GM18517 (cell line): ENCODE data around the gene RAD51B.
A peak's percentile ranks its signal among the peaks of the same experiment; 100 is the strongest.

Source experiments
- ATAC-seq: cut with Tn5 transposase; IDR thresholded peaks from one replicate; pipeline ENCODE4 v1.9.1; 2021; ENCODE audit warnings: mild to moderate bottlenecking, moderate library complexity; ENCODE audit not compliant: unreplicated experiment

Gene RAD51B

DNA sequence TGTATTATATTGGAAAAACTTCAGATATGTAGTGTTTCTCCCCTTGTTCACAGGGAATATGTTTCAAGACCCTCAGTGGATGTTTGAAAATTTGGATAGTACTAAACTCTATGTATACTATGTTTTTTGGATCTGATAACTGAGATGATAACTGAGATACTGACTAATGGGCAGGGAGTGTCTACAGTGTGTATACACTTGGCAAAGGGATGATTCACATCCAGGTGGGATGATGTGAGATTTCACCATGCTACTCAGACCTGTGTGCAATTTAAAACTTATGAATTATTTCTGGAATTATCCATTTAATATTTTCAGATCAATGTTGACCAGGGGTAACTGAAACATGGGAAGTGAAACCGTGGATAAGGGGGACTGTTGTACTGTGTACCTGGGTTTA lies 13.8 kb downstream of the RAD51B start:
- ATAC-seq, result no peak

- no peak for ATAC-seq
Measured at GRCh38 chr14:67835596-67835995, 16.0 kb downstream of the RAD51B start.

DNA sequence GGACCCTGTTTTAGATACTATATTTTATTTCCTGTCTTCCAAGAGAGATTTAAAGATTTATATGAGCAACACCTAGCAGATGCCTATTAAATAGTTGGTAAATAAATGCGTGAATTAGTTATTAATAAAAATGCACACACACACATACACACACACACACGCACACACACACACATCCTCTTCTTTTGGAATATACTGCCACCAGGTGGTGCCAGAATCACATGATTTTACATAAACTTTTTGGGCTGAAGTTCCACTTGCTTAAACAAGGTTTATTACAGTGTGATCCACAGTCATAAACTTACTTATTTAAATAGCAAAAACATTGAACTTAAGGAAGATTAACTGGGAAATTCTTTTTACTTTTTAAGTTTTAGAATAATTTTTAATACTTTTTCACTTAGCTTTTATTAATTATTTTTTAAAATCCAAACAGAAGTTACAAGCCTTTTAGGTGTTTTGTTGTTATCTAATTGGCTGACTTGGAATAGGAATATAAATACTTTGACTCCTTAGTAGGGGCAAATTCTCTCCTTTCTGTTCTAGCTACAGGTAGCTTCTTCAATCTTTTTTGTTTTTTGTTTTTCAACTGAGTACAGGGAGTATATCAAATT lies 17.5 kb downstream of the RAD51B start:
- no peak for ATAC-seq

DNA sequence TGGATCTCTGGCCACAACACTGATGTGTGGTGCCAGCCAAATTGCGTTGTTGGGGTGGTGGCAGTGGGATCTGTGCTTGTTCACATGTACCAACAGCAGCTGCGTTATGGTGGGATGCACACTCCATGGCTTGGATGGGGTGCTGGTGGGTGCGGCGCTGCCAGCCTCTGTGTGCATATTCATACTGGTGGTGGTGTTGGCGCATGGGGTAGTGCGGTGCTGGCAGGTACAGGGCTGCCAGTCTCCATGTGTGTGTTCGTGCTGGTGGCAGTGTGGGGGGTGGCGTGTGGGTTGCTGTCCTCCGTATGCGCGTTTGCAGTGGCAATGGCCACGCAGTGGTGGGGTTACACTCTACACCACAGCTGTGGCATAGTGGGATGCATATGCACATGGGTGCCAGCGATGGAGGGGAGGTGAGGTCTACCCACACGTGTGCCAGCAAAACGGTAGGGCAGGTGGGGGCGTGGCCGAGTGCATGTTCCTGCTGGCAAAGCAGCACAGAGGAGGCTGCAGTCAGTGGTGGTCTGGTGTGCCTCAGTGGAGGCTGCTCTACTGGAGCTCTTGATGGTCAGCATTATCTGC lies 26.5 kb downstream of the RAD51B start:
- no peak for ATAC-seq

GRCh38 chr14:67850066-67850830 lies 30.7 kb downstream of the RAD51B start:
- ATAC-seq, result no peak

GRCh38 chr14:67851785-67852410 lies 32.3 kb downstream of the RAD51B start:
- no peak for ATAC-seq

GRCh38 chr14:67852926-67853604 lies 33.5 kb downstream of the RAD51B start:
- ATAC-seq, result no peak

DNA sequence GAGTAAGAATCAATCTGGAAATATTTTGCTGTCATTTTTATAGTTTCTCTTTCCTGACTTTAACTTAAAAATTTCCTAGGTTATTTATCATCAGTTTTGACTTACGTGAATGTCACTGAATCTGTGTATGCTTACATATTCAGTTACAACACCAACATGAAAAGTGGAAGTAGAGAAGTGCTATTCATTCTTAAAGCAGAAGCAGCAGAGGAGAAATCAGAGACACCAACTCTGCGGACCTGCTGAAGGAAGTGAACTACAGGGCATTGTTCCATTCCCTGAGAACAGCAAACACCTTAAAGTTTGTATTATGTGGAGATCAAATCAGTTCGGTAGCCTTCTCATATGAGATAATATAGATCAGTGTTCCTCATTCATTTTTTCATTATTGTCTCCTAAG lies 34.1 kb downstream of the RAD51B start:
- no peak for ATAC-seq

DNA sequence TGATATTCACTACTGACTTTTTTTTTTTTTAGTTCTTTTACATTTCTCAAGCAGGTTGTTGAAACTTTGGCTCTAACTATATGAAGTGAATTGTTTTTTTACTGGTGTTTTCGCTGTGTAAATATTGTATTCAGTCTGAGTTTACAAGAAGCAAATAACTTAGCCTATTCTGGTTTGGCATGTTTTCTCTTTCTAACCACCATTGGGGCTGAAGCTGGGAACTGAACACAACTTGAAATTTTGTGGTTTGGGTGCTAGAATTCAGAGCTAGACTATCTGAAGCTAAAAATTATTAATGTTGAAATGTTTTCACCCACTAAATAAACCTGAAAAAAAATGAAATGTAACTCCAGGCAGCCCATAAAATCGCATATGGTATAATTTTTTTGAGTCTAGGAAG lies 37.2 kb downstream of the RAD51B start:
- ATAC-seq, result no peak

GRCh38 chr14:67857778-67858350 lies 38.3 kb downstream of the RAD51B start:
- no peak for ATAC-seq

DNA sequence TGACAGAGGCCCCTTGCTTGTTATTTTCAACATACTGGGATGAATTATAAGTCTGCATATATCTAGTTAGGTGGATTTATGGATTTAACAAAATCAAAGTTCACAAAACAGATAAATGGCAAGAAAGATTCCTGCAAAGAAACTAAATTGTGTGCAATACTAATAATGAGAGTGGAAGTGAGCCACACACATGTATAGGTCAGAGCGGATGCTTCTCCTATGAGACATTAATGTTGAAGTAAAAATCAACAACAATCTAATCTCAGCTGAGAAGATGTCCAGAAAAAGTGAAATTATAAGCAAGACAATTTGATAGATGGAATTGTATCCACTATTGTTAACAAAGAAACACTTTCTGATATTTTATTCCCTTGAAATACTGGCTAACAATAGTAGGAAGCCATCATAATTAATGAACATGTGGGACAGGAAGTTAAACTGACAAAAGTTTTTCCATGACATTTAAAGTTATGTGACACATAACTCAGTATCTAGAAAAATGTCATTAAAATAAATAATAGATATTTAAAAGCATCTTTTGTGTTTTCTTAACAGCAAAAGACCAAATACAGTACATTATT lies 39.7 kb downstream of the RAD51B start:
- no peak for ATAC-seq

GRCh38 chr14:67863223-67863622 lies 43.6 kb downstream of the RAD51B start:
- no peak for ATAC-seq

DNA sequence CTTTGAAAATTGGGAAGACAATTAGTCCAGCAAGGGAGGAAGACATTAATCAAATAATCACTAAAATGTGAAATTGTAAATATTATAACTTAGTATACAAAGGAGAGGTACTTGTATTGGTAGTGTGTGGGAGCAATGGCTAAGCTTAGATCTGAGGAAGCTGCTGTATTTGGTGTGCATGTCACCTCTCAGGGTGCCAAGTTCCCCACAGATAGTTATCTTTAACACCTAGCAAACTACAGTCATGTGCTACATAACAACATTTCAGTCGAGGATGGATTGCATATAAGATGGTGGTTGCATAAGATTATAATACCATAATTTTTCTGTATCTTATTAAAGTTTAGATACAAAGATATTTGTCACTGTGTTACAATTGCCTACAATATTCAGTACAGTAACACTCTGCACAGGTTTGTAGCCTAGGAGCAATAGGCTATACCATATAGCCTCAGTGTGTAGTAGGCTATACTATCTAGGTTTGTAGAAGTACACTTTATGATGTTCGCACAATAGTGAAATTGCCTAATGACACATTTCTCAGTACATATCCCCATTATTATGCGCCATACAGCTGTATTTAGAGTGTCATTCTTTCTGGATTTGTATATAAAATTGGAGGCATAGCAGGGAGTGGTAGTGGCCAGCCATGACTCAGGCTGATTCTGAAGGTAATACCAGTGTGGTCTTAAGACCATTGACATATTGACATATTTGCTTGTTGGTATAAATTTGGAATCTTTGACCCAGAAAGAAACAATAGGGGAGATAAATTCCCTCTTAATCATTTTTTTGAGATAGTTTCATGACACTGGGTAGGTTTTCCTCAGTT lies 55.8 kb downstream of the RAD51B start:
- no peak for ATAC-seq

DNA sequence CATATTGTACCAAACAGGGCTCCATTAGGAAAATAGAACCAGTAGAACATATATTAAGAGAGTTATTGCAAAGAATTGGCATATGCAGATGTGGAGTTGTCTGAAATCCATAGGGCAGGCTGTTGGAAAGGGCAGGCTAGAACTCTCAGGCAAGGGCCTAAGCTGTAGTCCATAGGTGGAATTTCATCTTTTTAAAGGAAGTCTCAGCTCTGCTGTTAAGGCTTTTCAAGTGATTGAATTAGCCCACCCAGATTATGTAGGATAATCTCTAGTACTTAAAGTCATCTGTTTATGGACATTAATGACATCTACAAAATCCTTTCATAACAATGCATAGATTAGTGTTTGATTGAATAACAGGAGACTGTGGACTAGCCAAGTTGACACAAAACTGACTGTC lies 59.4 kb downstream of the RAD51B start:
- ATAC-seq, result no peak

- peak; percentile 89 for ATAC-seq
Measured at GRCh38 chr14:67881225-67881624, 61.6 kb downstream of the RAD51B start.

DNA sequence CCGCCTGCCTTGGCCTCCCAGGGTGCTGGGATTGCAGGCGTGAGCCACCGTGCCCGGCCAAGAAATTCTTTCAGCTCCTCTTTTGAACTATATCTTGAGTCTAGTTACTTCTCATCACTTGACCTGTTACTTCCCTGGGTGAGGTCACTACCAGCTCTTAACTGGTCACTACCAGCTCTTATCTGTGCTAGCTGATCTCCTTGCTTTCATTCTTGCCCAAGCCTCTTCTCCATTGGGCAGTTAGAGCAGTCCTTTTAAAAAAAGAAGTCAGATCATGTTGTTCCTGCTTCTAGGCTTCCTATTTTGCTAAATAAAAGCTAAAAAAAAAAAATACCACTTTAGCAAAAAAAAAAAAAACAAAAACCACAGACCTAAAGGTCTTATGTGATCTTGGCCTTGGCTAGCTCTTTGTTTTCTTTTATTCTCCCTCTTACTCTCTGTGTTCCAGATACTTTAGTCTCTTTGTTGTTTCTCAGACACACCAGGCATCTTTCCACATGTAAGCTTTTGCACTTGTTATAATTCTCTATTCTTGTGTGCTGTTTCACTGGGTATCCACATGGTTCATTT lies 63.5 kb downstream of the RAD51B start:
- no peak for ATAC-seq

DNA sequence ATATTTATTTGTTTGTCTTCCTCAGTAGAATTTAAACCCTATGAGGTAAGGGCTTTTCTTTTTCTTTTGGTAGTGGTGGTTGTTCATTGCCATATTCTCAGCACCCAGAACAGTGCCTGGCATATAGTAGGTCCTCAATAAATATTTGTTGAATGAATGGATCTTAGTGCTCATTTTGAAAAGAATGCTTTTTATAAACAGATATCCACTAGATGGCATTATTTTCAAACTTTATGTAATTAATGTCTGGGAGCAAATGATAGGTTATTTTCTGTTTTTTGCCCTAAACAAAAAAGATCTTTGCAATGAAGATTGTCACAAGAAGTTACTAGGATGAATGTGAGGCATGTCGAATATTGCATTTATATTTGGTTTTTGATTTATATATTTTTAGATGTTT lies 64.1 kb downstream of the RAD51B start:
- no peak for ATAC-seq

DNA sequence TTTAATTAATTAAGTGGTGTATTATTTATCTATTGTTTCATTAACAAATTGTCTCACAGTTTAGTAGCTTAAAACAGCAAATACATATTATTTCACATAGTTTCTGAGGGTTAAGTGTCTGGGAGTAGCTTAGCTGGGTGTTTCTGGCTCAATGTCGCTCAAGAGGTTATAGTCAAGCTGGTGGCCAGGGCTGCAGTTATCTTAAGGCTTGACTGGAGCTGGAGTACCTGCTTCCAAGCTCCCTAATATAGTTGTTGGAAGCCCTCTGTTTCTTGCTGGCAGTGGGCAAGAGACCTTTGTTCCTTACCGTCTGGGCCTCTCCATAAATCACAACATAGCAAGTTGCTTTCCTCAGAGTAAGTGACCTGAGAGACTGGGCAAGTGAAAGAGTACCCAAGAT lies 66.6 kb downstream of the RAD51B start:
- no peak for ATAC-seq

DNA sequence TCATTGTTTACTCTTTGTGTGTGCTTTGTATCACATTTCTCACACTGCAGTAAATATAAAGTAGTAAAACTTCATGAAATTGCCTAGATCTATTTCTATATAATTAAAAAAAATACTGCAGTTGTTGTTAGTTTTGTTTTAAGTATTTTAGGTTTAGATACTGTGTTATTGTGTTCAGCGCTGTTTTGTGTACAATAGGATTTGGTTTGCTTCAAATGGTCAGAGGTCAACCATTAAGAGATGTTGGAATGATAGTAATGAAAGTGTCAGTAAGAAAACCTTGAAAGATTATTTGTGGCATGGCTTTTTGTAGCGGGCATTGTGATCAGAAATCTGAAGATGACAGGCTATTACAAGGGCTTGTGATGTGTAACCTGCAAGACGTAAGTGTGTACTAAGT lies 67.9 kb downstream of the RAD51B start:
- ATAC-seq, result no peak
